GM12878 (cell line): ENCODE data around the gene CAMTA1. TPM values are rescaled to one million over a fixed set of nuclear protein-coding genes. Genes with fewer than 3 reads are reported as not detected.

Experiments used
- ATAC-seq: fragments of 200-7000 bp; cut with Tn5 transposase; 3 replicates; pipeline ENCODE4 v1.9.1; 2020; ENCODE audit warnings: mild to moderate bottlenecking, moderate library complexity
- BruUV-seq: library from RNA; stranded (reverse); fragments of 400-500 nt; replicated peaks from 2 replicates; lab custom pipeline; 2021; lab: Mats Ljungman, UMichigan
- CTCF ChIA-PET: fragments of 300-600 bp; sonication (Branson Sonifier 250); formaldehyde crosslinking; extraction: SDS; loops from one replicate; lab custom pipeline; 2021; ENCODE audit warnings: inconsistent platforms; lab: Yijun Ruan, JAX
- POLR2A ChIA-PET: fragments of 350-600 bp; formaldehyde crosslinking; extraction: SDS; loops from one replicate; lab custom pipeline; 2021; ENCODE audit warnings: inconsistent platforms; lab: Charles Lee
- RAD21 ChIA-PET: fragments of 300-600 bp; sonication (Branson Sonifier 250); formaldehyde crosslinking; loops from one replicate; lab custom pipeline; 2023; ENCODE audit warnings: antibody characterized with exemption; ENCODE audit not compliant: unreplicated experiment; lab: Charles Lee
- SMC1A ChIA-PET: fragments of 300-600 bp; sonication (Branson Sonifier 250); formaldehyde crosslinking; loops from one replicate; lab custom pipeline; 2023; ENCODE audit not compliant: unreplicated experiment, uncharacterized antibody; lab: Charles Lee
- DNase-seq: peaks from one replicate; pipeline ENCODE4 v3.0.0-alpha.2; 2011; ENCODE audit warnings: low read depth, low spot score
- FAIRE-seq: peaks from 3 replicates; lab custom pipeline; 2011; peaks lifted over from hg19 to GRCh38; lab: Jason Lieb, UNC
- H2AFZ ChIP-seq: 2 replicates; pipeline ENCODE4 v1.6.0; 2011; ENCODE audit warnings: low read depth, low read length, control low read depth; ENCODE audit not compliant: control insufficient read depth
- H3K27ac ChIP-seq: 2 replicates; pipeline ENCODE4 v1.5.1; 2011; ENCODE audit warnings: control low read depth; ENCODE audit not compliant: control insufficient read depth, insufficient read depth
- H3K27me3 ChIP-seq, 2 experiments: replicated peaks in 1 of 2; 2 replicates each; pipeline versions ENCODE4 v1.6.0 to v1.6.1; 2011; ENCODE audit warnings: low read length in 1 of 2; ENCODE audit not compliant: control insufficient read depth in 2 of 2, insufficient read depth in 2 of 2
- H3K36me3 ChIP-seq, 2 experiments: 2 replicates each; pipeline ENCODE4 v1.5.1; 2011; ENCODE audit warnings: low read length in 1 of 2; ENCODE audit not compliant: control insufficient read depth in 2 of 2, insufficient read depth in 2 of 2
- H3K4me1 ChIP-seq: 2 replicates; pipeline ENCODE4 v1.6.1; 2011; ENCODE audit warnings: mild to moderate bottlenecking, low read length, moderate library complexity, mixed read lengths; ENCODE audit not compliant: control insufficient read depth, insufficient read depth
- H3K4me2 ChIP-seq: 2 replicates; pipeline ENCODE4 v1.6.0; 2011; ENCODE audit warnings: control low read depth; ENCODE audit not compliant: control insufficient read depth, insufficient read depth
- H3K4me3 ChIP-seq: fragments of 200-600 bp; sonication (generic); 2 replicates; pipeline ENCODE4 v1.5.1; 2016
- H3K79me2 ChIP-seq: 2 replicates; pipeline ENCODE4 v1.6.0; 2011; ENCODE audit warnings: low read length; ENCODE audit not compliant: control insufficient read depth, insufficient read depth
- H3K9ac ChIP-seq: 2 replicates; pipeline ENCODE4 v1.8.0; 2011; ENCODE audit warnings: low read length, control low read depth, mixed read lengths; ENCODE audit not compliant: control insufficient read depth, insufficient read depth
- H3K9me3 ChIP-seq: replicated peaks from 3 replicates; pipeline ENCODE4 v1.5.1; 2011; ENCODE audit warnings: mild to moderate bottlenecking, low read length; ENCODE audit not compliant: control insufficient read depth, insufficient read depth
- H4K20me1 ChIP-seq: 2 replicates; pipeline ENCODE4 v1.6.0; 2011; ENCODE audit not compliant: control insufficient read depth, insufficient read depth
- BACH1 ChIP-seq: fragments of 450-650 bp; IDR thresholded peaks from 2 replicates; pipeline ENCODE4 v1.6.1; 2017; ENCODE audit warnings: mild to moderate bottlenecking, borderline replicate concordance
- E2F8 ChIP-seq: fragments of 450-650 bp; IDR thresholded peaks from 2 replicates; pipeline ENCODE4 v1.6.1; 2018; ENCODE audit warnings: mild to moderate bottlenecking, low read depth, moderate library complexity; ENCODE audit not compliant: partially characterized antibody
- E4F1 ChIP-seq: fragments of 450-650 bp; IDR thresholded peaks from 2 replicates; pipeline ENCODE4 v1.6.1; 2018; ENCODE audit warnings: borderline replicate concordance, mild to moderate bottlenecking; ENCODE audit not compliant: partially characterized antibody
- RB1 ChIP-seq: fragments of 450-650 bp; formaldehyde crosslinking; IDR thresholded peaks from 2 replicates; pipeline ENCODE4 v1.6.1; 2017; ENCODE audit warnings: mild to moderate bottlenecking, borderline replicate concordance
- WGBS: methylation state at CpG from one replicate; pipeline ENCODE4 v1.1.6; 2016; ENCODE audit warnings: low lambda C conversion rate; ENCODE audit not compliant: insufficient replicate concordance, insufficient coverage; ENCODE audit errors: missing lambda C conversion rate; 5-methylcytosine and 5-hydroxymethylcytosine counted together
- in situ Hi-C: fragments of 300-500 bp; cut with MboI; formaldehyde crosslinking; loops from 9 replicates; pipeline ENCODE4 v1.14.3; 2018; ENCODE audit warnings: mixed read lengths
- intact Hi-C: fragments of 100-400 bp; cut with micrococcal nuclease; formaldehyde crosslinking; loops from one replicate; pipeline ENCODE4 v1.14.2; 2022; ENCODE audit not compliant: unreplicated experiment
- polyA plus RNA-seq, 11 experiments: library from polyadenylated mRNA; depleted of rRNA in 4 of 11; unstranded in 6 of 11; stranded (reverse) in 5 of 11; fragments of >200 nt; fragmentation: Nextera tagmentation in 4 of 11; fragmentation: Illumina TruSeq in 1 of 11; extraction: Ambion mirVana in 4 of 11; extraction: Trizol in 1 of 11; gene quantifications; 1 replicate in 1 of 11; 2 replicates in 10 of 11; pipeline versions ENCODE4 v1.2.1 to v1.2.3, GENCODE V29; 2011 to 2016; ENCODE audit warnings: inconsistent platforms in 2 of 11, missing spikeins in 2 of 11, low read depth in 1 of 11
- total RNA-seq, 4 experiments: library from RNA; depleted of rRNA in 3 of 4; stranded (reverse); fragments of >200 nt in 3 of 4; fragmentation: Illumina TruSeq in 1 of 4; extraction: Trizol in 1 of 4; gene quantifications; 2 replicates each; pipeline versions ENCODE4 v1.2.1 to v1.2.3, GENCODE V29; 2013 to 2021

The CAMTA1 gene
- total and polyA plus RNA-seq, 10 of the 15 experiments (the other 5 are each of a cell fraction or from before 2014, with no cell fraction given), result 37.7 to 148 (median 76.4) TPM

GRCh38 chr1:7769673-7770412 is 984.6 kb downstream of the CAMTA1 start:
- no peaks in the 10 kb centered on the region for H3K4me1 ChIP-seq
- H3K9me3 ChIP-seq, result no peaks in the 10 kb centered on the region
- no peak overlapping the region for H3K27ac ChIP-seq
- CTCF ChIA-PET, result interaction anchor here (3.5 kb wide), 1 partner anchor 16 kb away, joined by 28 read pairs; no protein-coding TSS in a partner anchor
- H3K4me2 ChIP-seq, result no peak overlapping the region
- 0 out of 4 replicates have a peak, but pooled peaks cover 0 to 4% of the 10 kb centered on the region in 2 experiments for H3K36me3 ChIP-seq
- no peak for TF ChIP-seq BACH1
- no peak for TF ChIP-seq E2F8
- no peak for TF ChIP-seq E4F1
- TF ChIP-seq RB1, result no peak
- TF ChIP-seq, all 136 proteins: peak for 0
- DNase-seq (no peak), FAIRE-seq (no peak), ATAC-seq (no peak)
- H4K20me1 ChIP-seq, result no peaks in the 10 kb centered on the region
- no peak overlapping the region for H3K4me3 ChIP-seq
- 68% methylated on average over 12 of the region's 12 CpGs for WGBS
- in situ Hi-C loops (no loop called here), intact Hi-C loops (no loop called here)
- BruUV-seq, result no TSS peak
- SMC1A ChIA-PET, result interaction anchor here (1.2 kb wide), 1 partner anchor 17 kb away, joined by 6 read pairs; no protein-coding TSS in a partner anchor
- POLR2A ChIA-PET, result no interaction called here
- H3K79me2 ChIP-seq, result peaks cover 16% of the 10 kb centered on the region
- H3K27me3 ChIP-seq, result no peaks in the 10 kb centered on the region; a peak in 1 of 4 replicates
- RAD21 ChIA-PET, result no interaction called here
- H2AFZ ChIP-seq, result no peak overlapping the region
- no peak overlapping the region for H3K9ac ChIP-seq
